Lower leg skin (tissue), 4 donors: ENCODE results near the gene EIF4G1. TPM values are rescaled to one million over a fixed set of nuclear protein-coding genes. Genes with fewer than 3 reads are reported as not detected.
A peak's percentile ranks its signal among the peaks of the same experiment; 100 is the strongest.

ENCODE experiments used
- DNase-seq, 2 donors: peaks; one replicate each; pipeline ENCODE4 v3.0.0-alpha.2; 2019; ENCODE audit warnings: low spot score in 2 of 2
- H3K4me3 ChIP-seq: fragments of 200-600 bp; sonication (generic); 2 replicates; pipeline ENCODE4 v1.5.1; 2017; ENCODE audit warnings: mild to moderate bottlenecking, low read depth; ENCODE audit not compliant: poor library complexity, severe bottlenecking
- POLR2A ChIP-seq, 2 donors: fragments of 450-650 bp; IDR thresholded peaks; one replicate each; pipeline ENCODE4 v1.6.1; 2016 to 2017; ENCODE audit warnings: antibody characterized with exemption in 2 of 2, mild to moderate bottlenecking in 1 of 2, moderate library complexity in 1 of 2
- WGBS, 2 donors: methylation state at CpG; one replicate each; pipeline ENCODE4 v1.1.5; 2018; 5-methylcytosine and 5-hydroxymethylcytosine counted together
- intact Hi-C: fragments of 100-400 bp; cut with DNase I; formaldehyde crosslinking; loops from one replicate; pipeline ENCODE4 v1.15.0; 2023; ENCODE audit warnings: low total_unique reads
- total RNA-seq, 4 donors: library from RNA; depleted of rRNA; stranded (reverse); fragments of >200 nt; gene quantifications; one replicate each; pipeline ENCODE4 v1.1.0, GENCODE V29; 2016
- TF ChIP-seq, protein P1 (sequence below), 3 donors: fragments of 450-650 bp; IDR thresholded peaks; one replicate each; pipeline ENCODE4 v1.5.1; 2016; ENCODE audit warnings: antibody characterized with exemption in 3 of 3, mild to moderate bottlenecking in 3 of 3, moderate library complexity in 2 of 3

Gene EIF4G1
- total RNA-seq, 4 donors from 2014 or later, result 418 to 445 (median 433) TPM

DNA sequence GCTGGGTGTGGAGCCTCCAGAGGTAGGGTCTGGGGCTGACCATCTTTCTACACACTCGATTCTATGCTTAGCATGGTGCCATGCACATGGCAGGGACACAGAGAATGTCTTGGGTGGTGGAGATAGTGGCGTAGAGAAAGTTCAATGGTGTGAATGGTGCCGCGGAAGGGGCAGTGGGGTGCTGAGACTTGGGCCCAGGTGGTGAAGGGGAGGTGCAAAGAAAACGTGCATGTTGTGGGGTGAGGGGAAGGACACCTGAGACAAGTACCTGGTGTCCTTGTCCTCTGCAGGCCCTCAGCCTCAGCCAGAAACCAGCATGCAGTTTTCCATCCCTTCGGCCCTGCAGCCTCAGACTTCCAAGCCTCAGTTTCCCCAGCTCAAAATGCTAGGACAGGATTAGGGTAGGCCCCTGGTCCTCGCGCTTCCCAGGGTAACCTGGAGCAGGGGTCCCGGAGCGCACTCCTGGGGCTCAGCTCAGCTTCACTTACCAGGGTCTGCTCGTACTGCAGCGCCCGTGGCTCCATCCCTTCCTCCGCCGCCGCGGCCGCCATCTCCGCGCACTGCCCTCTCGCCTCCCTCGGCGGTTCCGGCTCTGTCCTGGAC is 46.6 kb downstream of the EIF4G1 start:
- peak overlapping the region; percentile 69 for H3K4me3 ChIP-seq
- TF ChIP-seq, protein P1, sequence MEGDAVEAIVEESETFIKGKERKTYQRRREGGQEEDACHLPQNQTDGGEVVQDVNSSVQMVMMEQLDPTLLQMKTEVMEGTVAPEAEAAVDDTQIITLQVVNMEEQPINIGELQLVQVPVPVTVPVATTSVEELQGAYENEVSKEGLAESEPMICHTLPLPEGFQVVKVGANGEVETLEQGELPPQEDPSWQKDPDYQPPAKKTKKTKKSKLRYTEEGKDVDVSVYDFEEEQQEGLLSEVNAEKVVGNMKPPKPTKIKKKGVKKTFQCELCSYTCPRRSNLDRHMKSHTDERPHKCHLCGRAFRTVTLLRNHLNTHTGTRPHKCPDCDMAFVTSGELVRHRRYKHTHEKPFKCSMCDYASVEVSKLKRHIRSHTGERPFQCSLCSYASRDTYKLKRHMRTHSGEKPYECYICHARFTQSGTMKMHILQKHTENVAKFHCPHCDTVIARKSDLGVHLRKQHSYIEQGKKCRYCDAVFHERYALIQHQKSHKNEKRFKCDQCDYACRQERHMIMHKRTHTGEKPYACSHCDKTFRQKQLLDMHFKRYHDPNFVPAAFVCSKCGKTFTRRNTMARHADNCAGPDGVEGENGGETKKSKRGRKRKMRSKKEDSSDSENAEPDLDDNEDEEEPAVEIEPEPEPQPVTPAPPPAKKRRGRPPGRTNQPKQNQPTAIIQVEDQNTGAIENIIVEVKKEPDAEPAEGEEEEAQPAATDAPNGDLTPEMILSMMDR (IDR thresholded peaks at IDR 0.05), result no peak
- TF ChIP-seq POLR2A (IDR thresholded peaks at IDR 0.05), result no peak
- DNase-seq, result no peak
- intact Hi-C loops, result loop anchor here (5.0 kb wide), 1 partner anchor 106 kb away; no protein-coding TSS in a partner anchor
- WGBS, 2 donors, result 9 to 34% methylated on average over 6 to 22 of the region's 24 CpGs

DNA sequence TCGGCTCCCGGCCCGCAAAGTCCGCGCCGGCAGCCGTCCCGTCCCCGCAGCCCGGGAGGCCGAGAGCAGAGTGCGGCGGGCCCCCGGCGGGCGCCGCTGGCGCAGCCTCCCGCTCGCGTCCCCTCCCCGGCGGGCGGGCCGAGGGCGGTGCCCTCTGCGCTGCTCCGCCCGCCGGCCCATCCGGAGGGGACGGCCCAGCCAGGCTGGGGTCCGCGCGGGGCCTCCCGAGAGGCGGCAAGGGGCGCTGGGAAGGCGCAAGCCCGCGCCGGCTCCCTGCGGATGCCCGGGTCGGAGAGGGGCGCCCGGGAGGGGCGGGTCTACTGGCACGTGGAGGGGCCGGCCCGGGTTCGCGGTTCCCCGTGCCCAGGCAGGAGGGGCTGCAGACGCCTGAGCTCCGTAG is 47.1 kb downstream of the EIF4G1 start, which contains the start of the genes CLCN2 and POLR2H:
CLCN2 (minus strand) TSS at position 74 of the 400 bp plus-strand sequence. CDS start 126 bp downstream, outside the sequence.
POLR2H (plus strand) TSS at position 179 of the 400 bp plus-strand sequence. CDS start 1,783 bp downstream, outside the sequence.
- TF ChIP-seq, protein P1 (IDR thresholded peaks at IDR 0.05), result no peak
- no peak for TF ChIP-seq POLR2A (IDR thresholded peaks at IDR 0.05)
- 1% methylated on average over 27 of the region's 56 CpGs; no CpG with 5 or more reads in 1 of the 2 donors for whole genome bisulfite sequencing, 2 donors
- DNase-seq, result peak in 1 of 2 donors; percentile 91
- intact Hi-C loops, result loop anchor here (5.0 kb wide), 1 partner anchor 106 kb away; no protein-coding TSS in a partner anchor
- peak within 1 kb of the TSS; percentile 69 for H3K4me3 ChIP-seq

DNA sequence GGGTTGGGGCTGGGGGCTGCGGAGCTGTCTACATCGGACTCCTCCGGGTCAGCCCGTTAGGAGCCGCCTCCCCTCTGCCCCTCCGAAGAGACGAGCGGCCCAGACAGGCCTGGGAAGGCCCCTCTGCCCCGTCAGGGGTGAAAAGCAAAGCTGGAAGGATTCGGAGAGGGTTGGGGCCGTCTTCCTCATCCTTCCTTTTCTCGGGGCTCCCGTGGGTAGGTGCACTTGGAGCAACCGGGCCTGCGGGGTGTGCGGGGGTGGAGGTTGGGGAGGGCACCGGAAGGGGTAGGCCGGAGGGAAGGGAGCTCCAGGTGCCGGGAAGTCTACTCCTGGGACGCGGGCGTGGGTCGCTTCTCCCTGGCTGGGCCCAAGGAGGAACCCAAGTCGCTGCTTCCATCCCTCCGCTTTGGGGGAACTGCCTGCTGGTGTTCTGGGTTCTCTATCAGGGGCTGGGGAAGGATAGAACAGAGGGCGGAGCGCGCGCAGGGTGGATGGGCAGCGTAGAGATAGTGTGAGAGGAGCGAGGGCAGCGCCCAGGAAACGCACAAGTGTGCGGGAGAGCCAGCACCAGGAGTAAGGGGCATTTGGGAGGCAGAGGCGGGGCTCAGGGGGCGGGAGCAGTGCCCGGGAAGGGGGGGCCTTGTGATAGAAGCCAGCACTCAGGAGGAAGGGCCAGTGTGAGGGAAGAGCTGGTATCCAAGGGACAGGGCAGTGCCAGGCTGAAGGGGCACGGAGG is 47.7 kb downstream of the EIF4G1 start:
- peak; percentile 59 to 94 for DNase-seq
- intact Hi-C loops, result loop anchor here (5.0 kb wide), 1 partner anchor 105 kb away; no protein-coding TSS in a partner anchor
- TF ChIP-seq, protein P1 (IDR thresholded peaks at IDR 0.05), result no peak
- no peak for TF ChIP-seq POLR2A (IDR thresholded peaks at IDR 0.05)
- peak overlapping the region; percentile 69 for H3K4me3 ChIP-seq
- 0% methylated on average over 33 to 38 of the region's 38 CpGs for WGBS, 2 donors

DNA sequence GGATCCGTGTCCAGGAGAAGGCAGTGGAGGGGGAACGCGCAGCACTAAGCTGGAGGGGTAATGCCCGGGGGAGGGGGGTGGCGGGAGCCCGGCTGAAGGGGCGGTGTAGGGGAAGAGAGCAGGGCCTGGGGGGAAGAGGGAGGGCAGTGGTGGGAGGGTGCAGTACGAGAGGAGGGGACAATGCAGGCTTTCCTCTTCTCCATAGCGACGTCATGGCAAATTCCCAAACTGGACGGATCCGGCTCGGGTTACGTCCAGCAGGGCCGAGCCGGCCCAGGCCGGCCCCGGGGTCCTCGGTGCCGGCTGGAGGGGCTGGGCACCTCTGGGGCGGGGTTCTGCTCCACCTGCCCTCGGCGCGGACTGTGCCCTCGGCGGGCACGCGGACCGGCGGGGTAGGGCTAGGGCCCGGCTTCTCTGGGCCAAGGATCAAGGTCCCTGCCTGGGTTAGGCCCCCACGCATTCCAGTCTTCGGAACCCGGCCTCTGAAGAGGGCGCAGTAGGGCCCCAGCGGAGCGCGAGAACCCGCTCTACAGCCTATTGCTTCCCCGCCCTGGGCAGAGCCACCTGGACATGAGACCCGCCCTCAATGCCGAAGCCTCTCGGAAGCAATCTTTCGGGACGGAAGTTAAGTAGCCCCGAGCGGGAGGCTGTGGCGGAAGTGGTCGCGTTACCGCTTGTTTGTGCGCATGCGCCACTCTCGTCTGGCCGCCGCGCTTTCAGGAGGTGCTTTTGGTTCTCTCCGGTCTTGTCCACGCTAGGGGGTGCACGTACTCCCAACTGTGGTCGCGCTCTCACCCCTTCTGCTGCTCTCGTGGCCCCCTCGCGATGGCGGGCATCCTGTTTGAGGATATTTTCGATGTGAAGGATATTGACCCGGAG is 48.5 kb downstream of the EIF4G1 start:
- no peak for TF ChIP-seq POLR2A (IDR thresholded peaks at IDR 0.05)
- TF ChIP-seq, protein P1 (IDR thresholded peaks at IDR 0.05), result peak in 1 of 3 donors; percentile 42
- intact Hi-C loops, result loop anchor here (5.0 kb wide), 1 partner anchor 104 kb away; no protein-coding TSS in a partner anchor
- 0 to 1% methylated on average over 39 to 56 of the region's 68 CpGs for WGBS, 2 donors
- H3K4me3 ChIP-seq, result peak overlapping the region; percentile 69
- peak; percentile 95 to 99 for DNase-seq

DNA sequence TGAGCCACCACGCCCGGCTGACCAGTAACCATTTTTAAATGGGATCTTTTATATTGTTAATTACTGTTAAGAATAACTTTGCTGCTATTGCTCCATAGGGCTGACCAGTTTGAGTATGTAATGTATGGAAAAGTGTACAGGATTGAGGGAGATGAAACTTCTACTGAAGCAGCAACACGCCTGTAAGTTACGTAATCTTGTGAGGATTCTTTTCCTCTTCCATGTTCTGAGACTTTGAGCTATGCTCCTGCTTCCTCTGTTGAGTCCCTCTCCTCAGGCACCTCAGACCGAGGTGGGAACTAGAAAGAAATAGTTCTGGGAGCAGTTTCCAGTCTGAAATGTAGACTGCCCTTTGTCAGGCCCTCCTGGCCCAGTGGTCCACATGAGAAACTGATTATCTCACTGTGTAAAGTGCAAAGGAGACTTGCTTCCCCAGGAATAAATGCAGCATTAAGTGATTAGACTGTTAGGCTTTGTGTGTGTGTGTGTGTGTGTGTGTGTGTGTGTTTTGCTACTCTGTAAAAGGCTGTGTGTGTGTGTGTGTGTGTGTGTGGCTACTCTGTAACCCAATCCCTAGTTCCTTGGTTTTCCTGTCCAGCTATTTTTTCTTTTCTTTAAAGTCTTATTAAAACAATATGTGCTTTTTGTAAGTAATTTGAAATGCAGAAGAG is 52.3 kb downstream of the EIF4G1 start:
- no peak overlapping the region for H3K4me3 ChIP-seq
- intact Hi-C loops, result no loop called here
- TF ChIP-seq, protein P1 (IDR thresholded peaks at IDR 0.05), result no peak
- TF ChIP-seq POLR2A (IDR thresholded peaks at IDR 0.05), result no peak
- WGBS, 2 donors, result 85 to 88% methylated on average over 5 of the region's 5 CpGs
- DNase-seq, result no peak
